Ovary (tissue), 3 donors: ENCODE data around the gene JPT1.

Experiments used
- EP300 ChIP-seq: sonication (generic); formaldehyde crosslinking; IDR thresholded peaks from one replicate; pipeline ENCODE4 v1.6.1; 2017; ENCODE audit warnings: antibody characterized with exemption
- TF ChIP-seq, protein P1 (sequence below), 3 donors: fragments of 450-650 bp in 2 of 3; fragments of 200-600 bp in 1 of 3; IDR thresholded peaks; one replicate each; pipeline versions ENCODE4 v1.5.1 to v1.8.0; 2016 to 2022; ENCODE audit warnings: antibody characterized with exemption in 3 of 3, mild to moderate bottlenecking in 1 of 3
- donor health status: DM: no; HTN: no; CAD: no.

DNA sequence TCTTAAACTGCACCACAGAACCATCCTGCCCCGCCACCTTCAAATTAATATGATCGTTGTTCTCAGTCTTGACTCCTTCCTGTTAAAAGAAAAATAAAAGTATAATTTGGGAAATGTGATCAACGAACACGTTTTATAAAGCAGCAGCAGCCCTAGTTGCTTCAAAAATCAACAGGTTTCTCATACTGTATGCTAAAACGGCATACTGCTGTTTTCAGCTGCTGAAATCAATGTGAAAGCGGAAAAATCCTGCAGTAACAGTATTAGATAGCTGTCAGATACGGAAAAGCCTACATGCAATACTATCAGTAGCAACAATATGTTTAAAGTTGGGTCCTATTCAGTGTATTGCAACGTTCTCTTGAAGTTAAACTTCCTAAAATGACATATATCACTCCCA lies 26.8 kb upstream of the JPT1 start:
- TF ChIP-seq, protein P1, sequence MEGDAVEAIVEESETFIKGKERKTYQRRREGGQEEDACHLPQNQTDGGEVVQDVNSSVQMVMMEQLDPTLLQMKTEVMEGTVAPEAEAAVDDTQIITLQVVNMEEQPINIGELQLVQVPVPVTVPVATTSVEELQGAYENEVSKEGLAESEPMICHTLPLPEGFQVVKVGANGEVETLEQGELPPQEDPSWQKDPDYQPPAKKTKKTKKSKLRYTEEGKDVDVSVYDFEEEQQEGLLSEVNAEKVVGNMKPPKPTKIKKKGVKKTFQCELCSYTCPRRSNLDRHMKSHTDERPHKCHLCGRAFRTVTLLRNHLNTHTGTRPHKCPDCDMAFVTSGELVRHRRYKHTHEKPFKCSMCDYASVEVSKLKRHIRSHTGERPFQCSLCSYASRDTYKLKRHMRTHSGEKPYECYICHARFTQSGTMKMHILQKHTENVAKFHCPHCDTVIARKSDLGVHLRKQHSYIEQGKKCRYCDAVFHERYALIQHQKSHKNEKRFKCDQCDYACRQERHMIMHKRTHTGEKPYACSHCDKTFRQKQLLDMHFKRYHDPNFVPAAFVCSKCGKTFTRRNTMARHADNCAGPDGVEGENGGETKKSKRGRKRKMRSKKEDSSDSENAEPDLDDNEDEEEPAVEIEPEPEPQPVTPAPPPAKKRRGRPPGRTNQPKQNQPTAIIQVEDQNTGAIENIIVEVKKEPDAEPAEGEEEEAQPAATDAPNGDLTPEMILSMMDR (IDR thresholded peaks at IDR 0.05), result no peak
- TF ChIP-seq EP300, result no peak
